ENCODE measurements around the gene PTPA. TPM values are rescaled to one million over a fixed set of nuclear protein-coding genes. Genes with fewer than 3 reads are reported as not detected.

Gene PTPA
- total and polyA plus RNA-seq, 9 of the 15 experiments (the other 6 are each of a cell fraction or from before 2014, with no cell fraction given) = 1.7 to 121 (median 72.6) TPM

- TF ChIP-seq PBX2 (CRISPR knock-in tag; IDR thresholded peaks at IDR 0.05; ENCODE audit: low read depth) (no peak), PBX2 (tag; conservative IDR thresholded peaks at IDR 0.05; ENCODE audit: low read depth) (no peak), TEAD4 (IDR thresholded peaks at IDR 0.05; ENCODE audit: low read length) (no peak), TEAD4 (CRISPR knock-in tag; IDR thresholded peaks at IDR 0.05; ENCODE audit: borderline replicate concordance) (no peak), HNRNPLL (IDR thresholded peaks at IDR 0.05; ENCODE audit: low read depth, low read length, poor library complexity, severe bottlenecking) (no peak), TCFL5 (CRISPR knock-in tag; conservative IDR thresholded peaks at IDR 0.05) (no peak), ATF2 (CRISPR knock-in tag; IDR thresholded peaks at IDR 0.05) (no peak), EZH2 (IDR thresholded peaks at IDR 0.05; ENCODE audit: borderline replicate concordance, low read depth, low read length) (no peak), ZNF699 (CRISPR knock-in tag; IDR thresholded peaks at IDR 0.05; ENCODE audit: insufficient replicate concordance) (no peak), ATF1 (CRISPR knock-in tag; IDR thresholded peaks at IDR 0.05) (no peak), ATF1 (tag; IDR thresholded peaks at IDR 0.05) (peak; percentile 66), CEBPB (tag; IDR thresholded peaks at IDR 0.05) (no peak), HLTF (IDR thresholded peaks at IDR 0.05) (no peak), DEAF1 (CRISPR knock-in tag; IDR thresholded peaks at IDR 0.05) (no peak), MIER1 (IDR thresholded peaks at IDR 0.05; ENCODE audit: low read depth) (no peak), POLR2H (tag; IDR thresholded peaks at IDR 0.05; ENCODE audit: low read depth) (no peak), ZC3H8 (IDR thresholded peaks at IDR 0.05) (no peak), PHF8 (IDR thresholded peaks at IDR 0.05; ENCODE audit: borderline replicate concordance, low read length) (no peak)
These were observed 71.6 kb downstream of the PTPA start (continued) for GRCh38 chr9:129182625-129183494.
